MM.1S (cell line): ENCODE measurements around the gene OTP.
"Not testable (repeated sequence)": the region's sequence is repeated elsewhere in the genome, so short reads cannot be mapped to it uniquely, and the experiment has no call there.

Experiments used
- DNase-seq: peaks from one replicate; pipeline ENCODE4 v3.0.0-alpha.2; 2015
- H2AFZ ChIP-seq: fragments of 300-600 bp; sonication (generic); 2 replicates; pipeline ENCODE4 v1.6.0; 2016; ENCODE audit warnings: antibody characterized with exemption, low read length
- H3F3A ChIP-seq: fragments of 300-600 bp; sonication (generic); 2 replicates; pipeline ENCODE4 v1.6.1; 2016; ENCODE audit warnings: mild to moderate bottlenecking, antibody characterized with exemption, low read length, moderate library complexity, mixed read lengths; ENCODE audit not compliant: insufficient read depth
- H3K27ac ChIP-seq: fragments of 300-600 bp; sonication (generic); 2 replicates; pipeline ENCODE4 v1.5.1; 2016; ENCODE audit warnings: mild to moderate bottlenecking, low read length
- H3K27me3 ChIP-seq: fragments of 300-600 bp; sonication (generic); replicated peaks from 2 replicates; pipeline ENCODE4 v1.6.0; 2016; ENCODE audit warnings: low read length; ENCODE audit not compliant: insufficient read depth
- H3K36me3 ChIP-seq: fragments of 300-600 bp; sonication (generic); replicated peaks from 2 replicates; pipeline ENCODE4 v1.6.1; 2016; ENCODE audit warnings: mild to moderate bottlenecking, low read length, mixed read lengths; ENCODE audit not compliant: insufficient read depth
- H3K4me1 ChIP-seq: fragments of 300-600 bp; sonication (generic); 2 replicates; pipeline ENCODE4 v1.6.1; 2016; ENCODE audit warnings: low read length, mixed read lengths
- H3K4me2 ChIP-seq: fragments of 300-600 bp; sonication (generic); 2 replicates; pipeline ENCODE4 v1.6.0; 2016; ENCODE audit warnings: low read depth, low read length
- H3K4me3 ChIP-seq: fragments of 300-600 bp; sonication (generic); 2 replicates; pipeline ENCODE4 v1.5.1; 2016; ENCODE audit warnings: low read length, mixed read lengths
- H3K79me2 ChIP-seq: fragments of 300-600 bp; sonication (generic); 2 replicates; pipeline ENCODE4 v1.6.1; 2016; ENCODE audit warnings: mixed run types, low read length, mixed read lengths
- H3K9ac ChIP-seq: fragments of 300-600 bp; sonication (generic); 2 replicates; pipeline ENCODE4 v1.6.1; 2016; ENCODE audit warnings: low read length, mixed read lengths
- H3K9me2 ChIP-seq: fragments of 300-600 bp; sonication (generic); replicated peaks from 2 replicates; pipeline ENCODE4 v1.6.1; 2016; ENCODE audit warnings: mild to moderate bottlenecking, low read length, mixed read lengths; ENCODE audit not compliant: insufficient read depth
- H3K9me3 ChIP-seq: fragments of 300-600 bp; sonication (generic); replicated peaks from 2 replicates; pipeline ENCODE4 v1.6.1; 2016; ENCODE audit warnings: mild to moderate bottlenecking, low read length, mixed read lengths; ENCODE audit not compliant: insufficient read depth
- H4K20me1 ChIP-seq: fragments of 300-600 bp; sonication (generic); 2 replicates; pipeline ENCODE4 v1.6.1; 2016; ENCODE audit warnings: mild to moderate bottlenecking, low read length, moderate library complexity, mixed read lengths; ENCODE audit not compliant: insufficient read depth
- CTCF ChIP-seq: fragments of 300-600 bp; sonication (generic); IDR thresholded peaks from 2 replicates; pipeline ENCODE4 v1.5.1; 2016; ENCODE audit warnings: antibody characterized with exemption, low read length, mixed read lengths
- EZH2 ChIP-seq: fragments of 300-600 bp; sonication (generic); optimal IDR thresholded peaks from 2 replicates; pipeline ENCODE3; 2017; ENCODE audit warnings: low read depth, mild to moderate bottlenecking, antibody characterized with exemption, low read length, mixed read lengths
- EZH2phosphoT487 ChIP-seq: fragments of 300-600 bp; sonication (generic); IDR thresholded peaks from 2 replicates; pipeline ENCODE4 v1.6.1; 2018; ENCODE audit warnings: antibody characterized with exemption, low read length

Gene OTP

GRCh38 chr5:77616920-77617319, 21.6 kb downstream of the OTP start:
- Histone ChIP-seq H3K9me3 (no peaks in the 10 kb centered on the region), H3K4me3 (no peak overlapping the region), H3K4me2 (no peak overlapping the region), H3K79me2 (no peaks in the 10 kb centered on the region), H3K9me2 (no peaks in the 10 kb centered on the region), H3K9ac (no peak overlapping the region), H4K20me1 (no peaks in the 10 kb centered on the region), H3K27me3 (no peaks in the 10 kb centered on the region), H3F3A (no peaks in the 10 kb centered on the region), H3K27ac (no peak overlapping the region), H2AFZ (no peak overlapping the region), H3K4me1 (no peaks in the 10 kb centered on the region), H3K36me3 (no peaks in the 10 kb centered on the region)
- TF ChIP-seq EZH2 (no peak), CTCF (no peak), EZH2phosphoT487 (no peak)
- no peak for DNase-seq

- H3K4me1 ChIP-seq, H4K20me1 ChIP-seq, H3K36me3 ChIP-seq, H3F3A ChIP-seq, H2AFZ ChIP-seq, H3K79me2 ChIP-seq, H3K27ac ChIP-seq, H3K9me2 ChIP-seq, H3K9ac ChIP-seq, H3K9me3 ChIP-seq, DNase-seq, H3K4me3 ChIP-seq, H3K4me2 ChIP-seq, H3K27me3 ChIP-seq: not testable (repeated sequence)
Measured at GRCh38 chr5:77608927-77609326, 29.6 kb downstream of the OTP start.

- TF ChIP-seq EZH2phosphoT487: no peak
- no peak for TF ChIP-seq EZH2
- no peak for TF ChIP-seq CTCF
- H2AFZ ChIP-seq: no peak overlapping the region
- no peaks in the 10 kb centered on the region for H3K9me2 ChIP-seq
- no peak overlapping the region for H3K9ac ChIP-seq
- H3K27ac ChIP-seq: no peak overlapping the region
- H3K27me3 ChIP-seq: no peaks in the 10 kb centered on the region
- H3K79me2 ChIP-seq: no peaks in the 10 kb centered on the region
- no peaks in the 10 kb centered on the region for H3K9me3 ChIP-seq
- no peaks in the 10 kb centered on the region for H4K20me1 ChIP-seq
- DNase-seq: no peak
- no peaks in the 10 kb centered on the region for H3K36me3 ChIP-seq
- H3K4me3 ChIP-seq: no peak overlapping the region
- H3K4me1 ChIP-seq: no peaks in the 10 kb centered on the region
- H3F3A ChIP-seq: no peaks in the 10 kb centered on the region
- H3K4me2 ChIP-seq: no peak overlapping the region
Measured at GRCh38 chr5:77607324-77607723, 31.2 kb downstream of the OTP start.

GRCh38 chr5:77606279-77606678, 32.2 kb downstream of the OTP start:
- Histone ChIP-seq H3K79me2 (no peaks in the 10 kb centered on the region), H4K20me1 (no peaks in the 10 kb centered on the region), H3K9ac (no peak overlapping the region), H3K9me2 (no peaks in the 10 kb centered on the region), H3K27ac (no peak overlapping the region), H3K4me3 (no peak overlapping the region), H3F3A (no peaks in the 10 kb centered on the region), H3K4me2 (no peak overlapping the region), H2AFZ (no peak overlapping the region), H3K36me3 (no peaks in the 10 kb centered on the region), H3K4me1 (no peaks in the 10 kb centered on the region), H3K27me3 (no peaks in the 10 kb centered on the region), H3K9me3 (no peaks in the 10 kb centered on the region)
- TF ChIP-seq EZH2 (no peak), EZH2phosphoT487 (no peak), CTCF (no peak)
- no peak for DNase-seq
